Measurements from ENCODE around the gene HARBI1.

GRCh38 chr11:46594785-46595184, 22.2 kb downstream of the HARBI1 start:
- TF ChIP-seq CTCF (IDR thresholded peaks at IDR 0.05) (no peak), EP300 (IDR thresholded peaks at IDR 0.05) (no peak), POLR2A (IDR thresholded peaks at IDR 0.05) (no peak), POLR2AphosphoS5 (IDR thresholded peaks at IDR 0.05) (no peak)

Measured in suprapubic skin (tissue), 4 donors.